HepG2 (cell line): ENCODE results near the gene PCTP. TPM values are rescaled to one million over a fixed set of nuclear protein-coding genes. Genes with fewer than 3 reads are reported as not detected.

Source experiments
- CSRNP1 ChIP-seq: sonication (generic); formaldehyde crosslinking; IDR thresholded peaks from 2 replicates; pipeline ENCODE4 v1.8.1; 2023; ENCODE audit warnings: mild to moderate bottlenecking, missing genetic modification reagents
- ESRRA ChIP-seq: sonication (generic); formaldehyde crosslinking; IDR thresholded peaks from 2 replicates; pipeline ENCODE4 v1.5.1; 2020; ENCODE audit warnings: mild to moderate bottlenecking, low read depth, missing genetic modification reagents
- IRF1 ChIP-seq: sonication (generic); formaldehyde crosslinking; IDR thresholded peaks from 2 replicates; pipeline ENCODE4 v1.4.0; 2020; ENCODE audit warnings: low read depth, mild to moderate bottlenecking, missing genetic modification reagents
- MXD3 ChIP-seq: IDR thresholded peaks from 2 replicates; pipeline ENCODE4 v1.6.1; 2016; ENCODE audit warnings: mild to moderate bottlenecking, missing biosample characterization, missing genetic modification reagents
- MZF1 ChIP-seq: sonication (generic); formaldehyde crosslinking; IDR thresholded peaks from 2 replicates; pipeline ENCODE4 v1.8.1; 2023; ENCODE audit warnings: mild to moderate bottlenecking, missing genetic modification reagents, borderline replicate concordance
- RNF2 ChIP-seq: fragments of 450-650 bp; conservative IDR thresholded peaks from 2 replicates; pipeline ENCODE4 v1.6.1; 2016; ENCODE audit warnings: low read depth
- SNAI1 ChIP-seq: sonication (generic); formaldehyde crosslinking; IDR thresholded peaks from 2 replicates; pipeline ENCODE4 v1.5.0; 2020; ENCODE audit warnings: mild to moderate bottlenecking, missing genetic modification reagents, borderline replicate concordance
- TRAFD1 ChIP-seq: sonication (generic); formaldehyde crosslinking; IDR thresholded peaks from 2 replicates; pipeline ENCODE4 v1.5.1; 2020; ENCODE audit warnings: missing genetic modification reagents, mild to moderate bottlenecking, borderline replicate concordance
- ZBTB42 ChIP-seq: sonication (generic); formaldehyde crosslinking; IDR thresholded peaks from 2 replicates; pipeline ENCODE4 v1.5.0; 2020; ENCODE audit warnings: mild to moderate bottlenecking, missing genetic modification reagents
- ZNF326 ChIP-seq: sonication (generic); formaldehyde crosslinking; IDR thresholded peaks from 2 replicates; pipeline ENCODE4 v1.4.0; 2020; ENCODE audit warnings: missing genetic modification reagents, borderline replicate concordance
- ZNF441 ChIP-seq: sonication (generic); formaldehyde crosslinking; IDR thresholded peaks from 2 replicates; pipeline ENCODE4 v1.7.0; 2021; ENCODE audit warnings: missing genetic modification reagents, borderline replicate concordance
- ZNF556 ChIP-seq: sonication (generic); formaldehyde crosslinking; IDR thresholded peaks from 2 replicates; pipeline ENCODE4 v1.4.0; 2020; ENCODE audit warnings: mild to moderate bottlenecking, missing genetic modification reagents, borderline replicate concordance
- ZNF598 ChIP-seq: sonication (generic); formaldehyde crosslinking; IDR thresholded peaks from 2 replicates; pipeline ENCODE4 v1.5.1; 2020; ENCODE audit warnings: mild to moderate bottlenecking, missing genetic modification reagents, borderline replicate concordance
- ZNF792 ChIP-seq: IDR thresholded peaks from 2 replicates; pipeline ENCODE4 v1.6.1; 2016
- polyA plus RNA-seq, 8 experiments: library from polyadenylated mRNA; depleted of rRNA in 3 of 8; stranded (reverse) in 7 of 8; unstranded in 1 of 8; fragments of >200 nt; fragmentation: Illumina TruSeq in 4 of 8; extraction: Trizol in 4 of 8; gene quantifications; 2 replicates each; pipeline versions ENCODE4 v1.2.1 to v1.2.3, GENCODE V29; 2011 to 2016; ENCODE audit warnings: low read depth in 4 of 8, missing spikeins in 1 of 8, mixed read lengths in 1 of 8; ENCODE audit not compliant: insufficient read depth in 1 of 8
- total RNA-seq, 5 experiments: library from RNA; depleted of rRNA; stranded (reverse); fragments of >200 nt; fragmentation: Illumina TruSeq; extraction: Trizol; gene quantifications; 2 replicates each; pipeline ENCODE4 v1.2.3, GENCODE V29; 2016; ENCODE audit warnings: low read depth in 1 of 5
- TF ChIP-seq, protein P1 (sequence below): sonication (generic); formaldehyde crosslinking; IDR thresholded peaks from 2 replicates; pipeline ENCODE4 v1.9.0; 2021; ENCODE audit warnings: missing genetic modification reagents, borderline replicate concordance
- TF ChIP-seq, protein P2 (sequence below): IDR thresholded peaks from 2 replicates; pipeline ENCODE4 v1.6.1; 2012; ENCODE audit warnings: low read length, improper control_type of control experiment

PCTP gene
- total and polyA plus RNA-seq, 2 of the 13 experiments (the other 11 are each of a cell fraction or from before 2014, with no cell fraction given): 37.1 to 50.7 TPM

DNA sequence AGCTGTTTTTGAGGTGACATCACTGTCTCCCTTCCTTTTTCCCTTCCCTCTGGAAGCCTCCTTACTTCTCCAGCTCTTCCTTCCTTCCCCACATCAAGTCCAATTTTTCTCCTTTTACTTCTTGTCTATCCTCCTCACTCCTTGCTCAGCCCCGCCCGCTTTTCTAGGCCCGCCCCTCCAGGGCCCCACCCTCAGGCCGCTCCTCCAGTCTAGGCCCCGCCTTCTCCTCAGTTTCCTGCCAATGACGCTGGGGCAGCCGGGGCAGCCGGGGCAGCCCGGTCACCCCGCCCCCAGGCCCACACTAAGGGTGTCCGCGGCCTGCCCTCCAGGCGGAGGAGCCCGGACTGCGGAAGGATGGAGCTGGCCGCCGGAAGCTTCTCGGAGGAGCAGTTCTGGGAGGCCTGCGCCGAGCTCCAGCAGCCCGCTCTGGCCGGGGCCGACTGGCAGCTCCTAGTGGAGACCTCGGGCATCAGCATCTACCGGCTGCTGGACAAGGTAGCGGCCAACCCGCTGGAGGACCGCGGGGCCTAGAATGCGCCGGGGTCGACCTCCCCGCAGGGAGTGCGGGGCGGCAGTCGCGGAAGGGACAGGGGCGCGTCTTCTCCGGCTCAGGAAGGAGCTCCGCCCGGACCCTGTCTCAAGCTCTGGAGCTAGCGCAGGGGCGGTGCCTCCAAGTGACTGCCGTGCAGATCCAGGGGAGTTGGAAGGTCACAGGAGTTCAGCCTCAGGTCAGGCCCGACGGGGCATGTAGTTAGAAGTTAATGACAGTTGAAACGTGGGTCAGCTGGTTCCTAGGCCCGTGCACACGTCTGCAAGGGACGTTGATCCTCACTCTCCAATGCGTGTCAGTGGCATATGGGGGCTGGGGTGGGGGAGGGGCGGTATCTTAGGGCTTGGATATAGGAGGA lies at the start of gene PCTP (continued):
- TF ChIP-seq CSRNP1 (CRISPR knock-in tag) (no peak; the same call in none of the 2 replicates), ZNF441 (CRISPR knock-in tag) (0 out of 2 replicates have a peak, but pooled peaks have one; percentile 49), ESRRA (CRISPR knock-in tag) (peak; percentile 62; the same call in 1 of the 2 replicates), TRAFD1 (no peak), IRF1 (CRISPR knock-in tag) (no peak), ZNF326 (CRISPR knock-in tag) (no peak), MZF1 (CRISPR knock-in tag) (peak; percentile 42; the same call in 1 of the 2 replicates), MXD3 (CRISPR knock-in tag) (peak; percentile 92), ZNF556 (peak; percentile 35; the same call in 1 of the 2 replicates), ZNF598 (CRISPR knock-in tag) (peak; percentile 85; the same call in 1 of the 2 replicates), SNAI1 (no peak), ZBTB42 (CRISPR knock-in tag) (no peak), RNF2 (0 out of 2 replicates have a peak, but pooled peaks have one; percentile 40), ZNF792 (CRISPR knock-in tag) (peak; percentile 78; the same call in 1 of the 2 replicates)
- TF ChIP-seq, protein P1, sequence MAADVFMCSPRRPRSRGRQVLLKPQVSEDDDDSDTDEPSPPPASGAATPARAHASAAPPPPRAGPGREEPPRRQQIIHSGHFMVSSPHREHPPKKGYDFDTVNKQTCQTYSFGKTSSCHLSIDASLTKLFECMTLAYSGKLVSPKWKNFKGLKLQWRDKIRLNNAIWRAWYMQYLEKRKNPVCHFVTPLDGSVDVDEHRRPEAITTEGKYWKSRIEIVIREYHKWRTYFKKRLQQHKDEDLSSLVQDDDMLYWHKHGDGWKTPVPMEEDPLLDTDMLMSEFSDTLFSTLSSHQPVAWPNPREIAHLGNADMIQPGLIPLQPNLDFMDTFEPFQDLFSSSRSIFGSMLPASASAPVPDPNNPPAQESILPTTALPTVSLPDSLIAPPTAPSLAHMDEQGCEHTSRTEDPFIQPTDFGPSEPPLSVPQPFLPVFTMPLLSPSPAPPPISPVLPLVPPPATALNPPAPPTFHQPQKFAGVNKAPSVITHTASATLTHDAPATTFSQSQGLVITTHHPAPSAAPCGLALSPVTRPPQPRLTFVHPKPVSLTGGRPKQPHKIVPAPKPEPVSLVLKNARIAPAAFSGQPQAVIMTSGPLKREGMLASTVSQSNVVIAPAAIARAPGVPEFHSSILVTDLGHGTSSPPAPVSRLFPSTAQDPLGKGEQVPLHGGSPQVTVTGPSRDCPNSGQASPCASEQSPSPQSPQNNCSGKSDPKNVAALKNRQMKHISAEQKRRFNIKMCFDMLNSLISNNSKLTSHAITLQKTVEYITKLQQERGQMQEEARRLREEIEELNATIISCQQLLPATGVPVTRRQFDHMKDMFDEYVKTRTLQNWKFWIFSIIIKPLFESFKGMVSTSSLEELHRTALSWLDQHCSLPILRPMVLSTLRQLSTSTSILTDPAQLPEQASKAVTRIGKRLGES (CRISPR knock-in tag): peak; percentile 67
- TF ChIP-seq, protein P2, sequence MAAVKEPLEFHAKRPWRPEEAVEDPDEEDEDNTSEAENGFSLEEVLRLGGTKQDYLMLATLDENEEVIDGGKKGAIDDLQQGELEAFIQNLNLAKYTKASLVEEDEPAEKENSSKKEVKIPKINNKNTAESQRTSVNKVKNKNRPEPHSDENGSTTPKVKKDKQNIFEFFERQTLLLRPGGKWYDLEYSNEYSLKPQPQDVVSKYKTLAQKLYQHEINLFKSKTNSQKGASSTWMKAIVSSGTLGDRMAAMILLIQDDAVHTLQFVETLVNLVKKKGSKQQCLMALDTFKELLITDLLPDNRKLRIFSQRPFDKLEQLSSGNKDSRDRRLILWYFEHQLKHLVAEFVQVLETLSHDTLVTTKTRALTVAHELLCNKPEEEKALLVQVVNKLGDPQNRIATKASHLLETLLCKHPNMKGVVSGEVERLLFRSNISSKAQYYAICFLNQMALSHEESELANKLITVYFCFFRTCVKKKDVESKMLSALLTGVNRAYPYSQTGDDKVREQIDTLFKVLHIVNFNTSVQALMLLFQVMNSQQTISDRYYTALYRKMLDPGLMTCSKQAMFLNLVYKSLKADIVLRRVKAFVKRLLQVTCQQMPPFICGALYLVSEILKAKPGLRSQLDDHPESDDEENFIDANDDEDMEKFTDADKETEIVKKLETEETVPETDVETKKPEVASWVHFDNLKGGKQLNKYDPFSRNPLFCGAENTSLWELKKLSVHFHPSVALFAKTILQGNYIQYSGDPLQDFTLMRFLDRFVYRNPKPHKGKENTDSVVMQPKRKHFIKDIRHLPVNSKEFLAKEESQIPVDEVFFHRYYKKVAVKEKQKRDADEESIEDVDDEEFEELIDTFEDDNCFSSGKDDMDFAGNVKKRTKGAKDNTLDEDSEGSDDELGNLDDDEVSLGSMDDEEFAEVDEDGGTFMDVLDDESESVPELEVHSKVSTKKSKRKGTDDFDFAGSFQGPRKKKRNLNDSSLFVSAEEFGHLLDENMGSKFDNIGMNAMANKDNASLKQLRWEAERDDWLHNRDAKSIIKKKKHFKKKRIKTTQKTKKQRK: no peak
